T-cell (primary cell): ENCODE results near the gene RHOBTB3. TPM values are rescaled to one million over a fixed set of nuclear protein-coding genes. Genes with fewer than 3 reads are reported as not detected.

ENCODE experiments used
- ATAC-seq, 4 experiments: fragments of 200-7000 bp in 3 of 4; fragments of 150-1000 bp in 1 of 4; cut with Tn5 transposase; replicated peaks in 1 of 4; 1 replicate in 3 of 4; 2 replicates in 1 of 4; pipeline ENCODE4 v1.10.0; 2021; ENCODE audit warnings: moderate library complexity in 3 of 4, mild to moderate bottlenecking in 2 of 4, moderate number of reproducible peaks in 1 of 4
- CTCF ChIA-PET, 2 donors: fragments of 300-600 bp; sonication (Branson Sonifier 250); formaldehyde crosslinking; loops; one replicate each; lab custom pipeline; 2022; ENCODE audit warnings: antibody characterized with exemption in 2 of 2; lab: Charles Lee
- POLR2A ChIA-PET, 2 donors: fragments of 300-600 bp; sonication (Branson Sonifier 250); formaldehyde crosslinking; loops; one replicate each; lab custom pipeline; 2022; ENCODE audit warnings: antibody characterized with exemption in 2 of 2; lab: Charles Lee
- DNase-seq, 35 experiments: peaks; one replicate each; pipeline versions ENCODE4 v3.0.0 to v3.0.0-alpha.2; 2013 to 2023
- H3K27ac ChIP-seq: one replicate; pipeline ENCODE4 v1.5.1; 2013; ENCODE audit warnings: low read length
- H3K27me3 ChIP-seq, 2 experiments: replicated peaks in 1 of 2; 1 replicate in 1 of 2; 2 replicates in 1 of 2; pipeline versions ENCODE4 v1.6.1 to v1.7.0; 2013; ENCODE audit warnings: low read length in 1 of 2, mixed read lengths in 1 of 2; ENCODE audit not compliant: control insufficient read depth in 2 of 2, insufficient read depth in 2 of 2; ENCODE audit errors: extremely low read depth in 1 of 2
- H3K36me3 ChIP-seq, 2 donors: 1 replicate in 1 of 2; 2 replicates in 1 of 2; pipeline versions ENCODE4 v1.6.1 to v1.7.0; 2013; ENCODE audit warnings: low read length in 1 of 2; ENCODE audit not compliant: control insufficient read depth in 2 of 2, insufficient read depth in 1 of 2; ENCODE audit errors: extremely low read depth in 1 of 2
- H3K4me1 ChIP-seq, 2 experiments: 1 replicate in 1 of 2; 2 replicates in 1 of 2; pipeline versions ENCODE4 v1.6.1 to v1.7.0; 2013; ENCODE audit warnings: low read length in 2 of 2, mixed read lengths in 1 of 2; ENCODE audit not compliant: insufficient read depth in 2 of 2, control insufficient read depth in 1 of 2; ENCODE audit errors: extremely low read depth in 1 of 2
- H3K4me3 ChIP-seq, 2 donors: 1 replicate in 1 of 2; 2 replicates in 1 of 2; pipeline versions ENCODE4 v1.5.1 to v1.7.0; 2013; ENCODE audit warnings: mild to moderate bottlenecking in 2 of 2, low read length in 1 of 2, moderate library complexity in 1 of 2; ENCODE audit not compliant: control insufficient read depth in 1 of 2; ENCODE audit errors: extremely low read depth in 1 of 2
- H3K9me3 ChIP-seq: 2 replicates; pipeline ENCODE4 v1.7.0; 2013
- H3K27ac Mint-ChIP-seq, 2 donors: one replicate each; pipeline ENCODE4 v1.8.0; 2020 to 2021; ENCODE audit warnings: mild to moderate bottlenecking in 2 of 2, mixed read lengths in 2 of 2
- H3K27me3 Mint-ChIP-seq, 2 donors: one replicate each; pipeline ENCODE4 v1.8.0; 2021 to 2022; ENCODE audit warnings: mixed read lengths in 2 of 2
- H3K36me3 Mint-ChIP-seq: one replicate; pipeline ENCODE4 v1.8.0; 2021; ENCODE audit warnings: mixed read lengths
- H3K4me1 Mint-ChIP-seq, 3 donors: one replicate each; pipeline ENCODE4 v1.8.0; 2020 to 2022; ENCODE audit warnings: mixed read lengths in 3 of 3, mild to moderate bottlenecking in 1 of 3
- H3K4me3 Mint-ChIP-seq, 3 donors: one replicate each; pipeline ENCODE4 v1.8.0; 2020 to 2022; ENCODE audit warnings: mild to moderate bottlenecking in 3 of 3, mixed read lengths in 3 of 3, moderate library complexity in 3 of 3
- H3K9me3 Mint-ChIP-seq, 3 donors: one replicate each; pipeline ENCODE4 v1.8.0; 2020 to 2022; ENCODE audit warnings: mixed read lengths in 3 of 3
- WGBS: methylation state at CpG from one replicate; pipeline ENCODE4 v1.1.5; 2013; ENCODE audit warnings: missing lambda C conversion rate; ENCODE audit not compliant: insufficient coverage; 5-methylcytosine and 5-hydroxymethylcytosine counted together
- total RNA-seq, 35 experiments: library from RNA in 6 of 35; stranded (reverse) in 6 of 35; fragments of 120-200 nt in 1 of 35; gene quantifications; one replicate each; pipeline versions ENCODE4 v1.2.1 to v1.2.4 and lab custom pipeline; 2013 to 2026

The RHOBTB3 gene
- total RNA-seq, 5 donors from 2014 or later (not counting 1 experiment from before 2014, with no cell fraction given): 2.6 to 4.8 (median 3.6) TPM

DNA sequence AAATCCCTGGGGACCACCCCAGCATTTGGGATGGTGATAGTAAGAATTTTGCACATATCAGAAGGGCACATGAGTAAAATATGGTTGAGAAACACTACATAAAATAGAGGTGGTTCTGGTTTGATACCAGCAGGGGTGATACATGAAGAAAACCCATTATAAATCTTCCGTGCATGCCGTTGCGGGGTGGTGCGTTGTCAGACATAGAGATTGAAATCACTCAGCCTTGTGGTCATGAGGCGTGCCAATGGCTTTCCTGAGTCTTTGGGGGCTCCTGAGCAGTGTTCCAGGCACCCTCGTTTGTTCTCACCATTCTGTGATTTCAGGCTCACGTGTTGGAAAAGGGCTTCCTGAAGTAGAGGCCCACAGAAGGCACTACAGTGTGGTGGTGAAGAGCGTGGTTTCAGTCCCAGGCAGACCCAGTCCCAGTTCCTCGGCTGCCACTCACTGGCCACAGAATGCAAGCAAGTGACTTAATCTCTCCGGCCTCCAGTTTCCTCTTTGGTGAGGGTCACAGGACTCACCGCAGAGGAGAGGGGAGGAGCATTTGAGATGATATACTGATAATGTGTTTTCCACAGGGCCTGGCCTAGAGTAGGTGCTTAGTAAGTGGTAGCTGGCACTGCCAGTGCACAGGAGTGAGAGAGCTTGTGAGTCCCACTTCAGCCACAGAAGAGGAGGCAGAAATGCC, 111.9 kb downstream of the RHOBTB3 start:
- peaks cover 0 to 2% of the 10 kb centered on the region in 2 donors for H3K27me3 Mint-ChIP-seq
- ATAC-seq: peak; percentile 78 to 83 (median 82)
- Histone ChIP-seq H3K36me3 (no peaks in the 10 kb centered on the region), H3K4me3 (no peak overlapping the region), H3K4me1 (peaks cover 7 to 17% of the 10 kb centered on the region in 2 experiments), H3K27ac (peak overlapping the region; percentile 52), H3K27me3 (no peaks in the 10 kb centered on the region), H3K9me3 (no peaks in the 10 kb centered on the region)
- H3K4me3 Mint-ChIP-seq: peak overlapping the region in 1 of 3 donors; percentile 50
- H3K9me3 Mint-ChIP-seq: no peaks in the 10 kb centered on the region
- WGBS: 15% methylated on average over 5 of the region's 11 CpGs
- H3K27ac Mint-ChIP-seq: peak overlapping the region; percentile 89 to 94
- DNase-seq: peak in 31 of 35 experiments; percentile 22 to 71 (median 38)
- no peaks in the 10 kb centered on the region for H3K36me3 Mint-ChIP-seq
- H3K4me1 Mint-ChIP-seq: peaks cover 22 to 29% (median 27%) of the 10 kb centered on the region in 3 donors
- ChIA-PET CTCF (interaction anchor here (0.5 to 8.9 kb wide), 14 partner anchors 20 to 182 kb away, joined by 3 to 89 read pairs (median 5); partner anchors contain the start of gene GLRX (in 1 of the 2)), POLR2A (interaction anchor here in 1 of 2 donors (0.6 kb wide), 1 partner anchor 62 kb away, joined by 3 read pairs; no protein-coding TSS in a partner anchor)

DNA sequence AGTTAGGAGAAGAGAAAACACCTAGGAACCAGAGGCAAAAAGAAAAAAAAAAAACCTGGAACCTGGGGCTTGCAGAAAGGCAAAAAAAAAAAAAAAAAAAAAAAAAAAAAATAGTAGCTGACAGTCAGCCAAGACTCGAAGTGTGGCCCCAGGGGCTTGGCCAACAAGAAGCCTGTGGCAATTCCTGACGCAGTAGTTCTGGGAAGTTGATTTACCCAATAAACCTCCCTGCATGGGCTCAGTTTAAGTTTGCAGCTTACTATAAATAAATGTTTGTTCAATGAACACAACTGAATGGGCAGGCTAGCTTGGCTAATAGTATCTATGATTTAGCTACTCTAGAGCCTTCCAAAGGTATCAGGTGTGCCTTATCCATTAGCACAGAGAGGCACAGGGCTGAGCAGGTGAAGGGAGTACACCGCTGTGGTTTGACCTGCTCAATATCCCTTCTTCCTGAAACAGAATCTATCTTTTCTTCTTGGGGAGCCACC, 112.6 kb downstream of the RHOBTB3 start:
- H3K27ac Mint-ChIP-seq: peak overlapping the region; percentile 89 to 94

DNA sequence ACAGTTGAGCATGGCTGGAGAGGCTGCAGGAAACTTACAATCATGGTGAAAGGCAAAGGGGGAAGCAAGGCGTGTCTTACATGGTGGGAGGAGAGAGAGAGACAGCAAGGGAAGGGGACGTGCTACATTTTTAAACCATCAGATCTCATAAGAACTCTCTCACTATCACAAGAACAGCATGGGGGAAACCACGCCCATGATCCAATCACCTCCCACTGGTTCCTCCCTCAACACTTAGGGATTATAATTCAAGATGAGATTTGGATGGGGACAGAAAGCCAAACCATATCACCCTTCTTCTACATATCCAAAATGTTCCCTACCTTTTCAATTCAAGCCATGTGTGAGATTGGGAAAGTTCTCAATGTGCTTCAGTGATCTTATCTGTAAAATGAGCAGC, 114.3 kb downstream of the RHOBTB3 start:
- no peak overlapping the region for H3K27ac ChIP-seq
- H3K36me3 ChIP-seq: no peaks in the 10 kb centered on the region
- no peaks in the 10 kb centered on the region for H3K36me3 Mint-ChIP-seq
- peak overlapping the region in 1 of 2 donors; percentile 2 for H3K27ac Mint-ChIP-seq
- H3K27me3 ChIP-seq: no peaks in the 10 kb centered on the region
- DNase-seq (no peak), ATAC-seq (no peak)
- no peaks in the 10 kb centered on the region for H3K9me3 Mint-ChIP-seq
- no peak overlapping the region for H3K4me3 Mint-ChIP-seq
- ChIA-PET POLR2A (no interaction called here), CTCF (interaction anchor here (1.1 to 8.9 kb wide), 4 partner anchors 37 to 66 kb away, joined by 3 to 89 read pairs (median 24); no protein-coding TSS in a partner anchor)
- WGBS: no CpG with 5 or more reads among the region's 3 CpGs
- H3K9me3 ChIP-seq: no peaks in the 10 kb centered on the region
- peaks cover 7 to 17% of the 10 kb centered on the region in 2 experiments for H3K4me1 ChIP-seq
- H3K27me3 Mint-ChIP-seq: peaks cover 3% of the 10 kb centered on the region in 2 donors
- H3K4me3 ChIP-seq: no peak overlapping the region
- H3K4me1 Mint-ChIP-seq: peaks cover 16 to 23% (median 22%) of the 10 kb centered on the region in 3 donors

More for the DNA sequence above, 112.6 kb downstream of the RHOBTB3 start:
- Histone ChIP-seq H3K9me3 (no peaks in the 10 kb centered on the region), H3K27me3 (no peaks in the 10 kb centered on the region), H3K36me3 (no peaks in the 10 kb centered on the region), H3K4me3 (no peak overlapping the region), H3K27ac (peak overlapping the region; percentile 52), H3K4me1 (peaks cover 7 to 17% of the 10 kb centered on the region in 2 experiments)
- ChIA-PET POLR2A (interaction anchor here (0.6 to 0.7 kb wide), 5 partner anchors 16 to 819 kb away, joined by 3 to 8 read pairs (median 5); no protein-coding TSS in a partner anchor), CTCF (interaction anchor here (0.6 to 8.9 kb wide), 22 partner anchors 16 to 199 kb away, joined by 3 to 89 read pairs (median 4); partner anchors contain the start of gene GLRX (in 1 of the 2))
- ATAC-seq (no peak), DNase-seq (no peak)
- Mint-ChIP-seq H3K4me3 (peak overlapping the region in 1 of 3 donors; percentile 50), H3K9me3 (no peaks in the 10 kb centered on the region), H3K27me3 (peaks cover 0 to 3% of the 10 kb centered on the region in 2 donors), H3K4me1 (peaks cover 20 to 29% (median 24%) of the 10 kb centered on the region in 3 donors), H3K36me3 (no peaks in the 10 kb centered on the region)
- WGBS: 100% methylated on average over 1 of the region's 3 CpGs

Other genes with a start within 250 kb of the RHOBTB3 start
- gene SKIC3, start 176.4 kb upstream of the RHOBTB3 start, total RNA-seq: 10 to 100 TPM; 62.7 to 85.6 (median 76.3) TPM
- 1 to 10 TPM; 4.2 to 6.9 (median 6.2) TPM for gene ARSK, start 176.2 kb upstream of the RHOBTB3 start, total RNA-seq
- gene GPR150, start 111.2 kb upstream of the RHOBTB3 start, total RNA-seq: 1 to 10 TPM; 1.2 to 2.2 (median 1.6) TPM
- 1 to 10 TPM; 4.2 to 8.3 (median 5.6) TPM for gene RFESD, start 84.6 kb upstream of the RHOBTB3 start, total RNA-seq
- gene SPATA9, start 48.3 kb upstream of the RHOBTB3 start, total RNA-seq: not detected
- gene GLRX, start 91.4 kb downstream of the RHOBTB3 start, total RNA-seq: 10 to 100 TPM; 27.6 to 73.3 (median 56.8) TPM
- 10 to 100 TPM; 10.3 to 57.8 (median 11.3) TPM for gene ELL2, start 230.5 kb downstream of the RHOBTB3 start, total RNA-seq